Liver (tissue), 9 donors: Measurements from ENCODE around the gene AGPAT2. TPM values are rescaled to one million over a fixed set of nuclear protein-coding genes. Genes with fewer than 3 reads are reported as not detected.

Source experiments
- DNase-seq: peaks from one replicate; pipeline ENCODE4 v3.0.0-alpha.2; 2017; ENCODE audit warnings: low spot score
- H3K27ac ChIP-seq, 2 donors: one replicate each; pipeline ENCODE4 v1.7.0; 2013; ENCODE audit warnings: inconsistent platforms in 2 of 2, low read length in 2 of 2, control low read depth in 1 of 2, low read depth in 1 of 2, mild to moderate bottlenecking in 1 of 2
- H3K27me3 ChIP-seq, 4 donors: one replicate each; pipeline versions ENCODE4 v1.6.1 to v1.7.0; 2013; ENCODE audit warnings: low read length in 3 of 4, inconsistent platforms in 1 of 4, mild to moderate bottlenecking in 1 of 4, moderate library complexity in 1 of 4; ENCODE audit not compliant: control insufficient read depth in 4 of 4, insufficient read depth in 4 of 4
- H3K36me3 ChIP-seq, 4 donors: one replicate each; pipeline versions ENCODE4 v1.6.1 to v1.7.0; 2013; ENCODE audit warnings: low read length in 3 of 4, mild to moderate bottlenecking in 3 of 4, low read depth in 1 of 4, moderate library complexity in 1 of 4; ENCODE audit not compliant: control insufficient read depth in 4 of 4, insufficient read depth in 3 of 4
- H3K4me1 ChIP-seq, 4 donors: one replicate each; pipeline versions ENCODE4 v1.6.1 to v1.7.0; 2013; ENCODE audit warnings: low read length in 3 of 4, mild to moderate bottlenecking in 3 of 4, moderate library complexity in 1 of 4; ENCODE audit not compliant: control insufficient read depth in 4 of 4, insufficient read depth in 4 of 4
- H3K4me3 ChIP-seq, 3 donors: one replicate each; pipeline versions ENCODE4 v1.6.1 to v1.7.0; 2013; ENCODE audit warnings: low read length in 3 of 3, control low read depth in 1 of 3, low read depth in 1 of 3, mild to moderate bottlenecking in 1 of 3
- H3K9ac ChIP-seq, 2 donors: one replicate each; pipeline ENCODE4 v1.7.0; 2013; ENCODE audit warnings: low read length in 2 of 2, mild to moderate bottlenecking in 2 of 2, moderate library complexity in 2 of 2, control low read depth in 1 of 2, low read depth in 1 of 2
- H3K9me3 ChIP-seq, 4 donors: one replicate each; pipeline versions ENCODE4 v1.6.1 to v1.7.0; 2013; ENCODE audit warnings: low read length in 3 of 4; ENCODE audit not compliant: control insufficient read depth in 4 of 4
- CTCF ChIP-seq: fragments of 150-350 bp; IDR thresholded peaks from 2 replicates; pipeline ENCODE4 v1.5.1; 2017; ENCODE audit warnings: improper control_type of control experiment, low read depth, low read length; ENCODE audit not compliant: missing input control
- EGR1 ChIP-seq, 2 donors: IDR thresholded peaks; 2 replicates each; pipeline ENCODE4 v1.6.1; 2016 to 2018; ENCODE audit warnings: antibody characterized with exemption in 2 of 2, low read depth in 2 of 2
- FOXA1 ChIP-seq: IDR thresholded peaks from 2 replicates; pipeline ENCODE4 v1.6.1; 2016; ENCODE audit warnings: antibody characterized with exemption
- HNF4A ChIP-seq, 2 donors: conservative IDR thresholded peaks; 2 replicates each; pipeline ENCODE4 v1.6.1; 2016; ENCODE audit warnings: antibody characterized with exemption in 2 of 2, mild to moderate bottlenecking in 2 of 2
- HNF4G ChIP-seq: IDR thresholded peaks from 2 replicates; pipeline ENCODE4 v1.6.1; 2016; ENCODE audit warnings: antibody characterized with exemption
- JUND ChIP-seq, 2 donors: IDR thresholded peaks; 2 replicates each; pipeline ENCODE4 v1.6.1; 2016; ENCODE audit warnings: antibody characterized with exemption in 2 of 2
- MAX ChIP-seq: IDR thresholded peaks from 2 replicates; pipeline ENCODE4 v1.6.1; 2016; ENCODE audit warnings: antibody characterized with exemption
- NR2F2 ChIP-seq: IDR thresholded peaks from 2 replicates; pipeline ENCODE4 v1.6.1; 2016; ENCODE audit warnings: antibody characterized with exemption
- RAD21 ChIP-seq, 2 donors: IDR thresholded peaks; 2 replicates each; pipeline ENCODE4 v1.6.1; 2016; ENCODE audit warnings: antibody characterized with exemption in 2 of 2, mild to moderate bottlenecking in 2 of 2
- REST ChIP-seq: IDR thresholded peaks from 2 replicates; pipeline ENCODE4 v1.6.1; 2016; ENCODE audit warnings: antibody characterized with exemption, mild to moderate bottlenecking
- SP1 ChIP-seq: IDR thresholded peaks from 2 replicates; pipeline ENCODE4 v1.6.1; 2018; ENCODE audit warnings: antibody characterized with exemption, mild to moderate bottlenecking
- TAF1 ChIP-seq: conservative IDR thresholded peaks from 2 replicates; pipeline ENCODE4 v1.6.1; 2016; ENCODE audit warnings: antibody characterized with exemption, mild to moderate bottlenecking
- YY1 ChIP-seq: IDR thresholded peaks from 2 replicates; pipeline ENCODE4 v1.6.1; 2016; ENCODE audit warnings: antibody characterized with exemption, mild to moderate bottlenecking
- WGBS: extraction: QIAGEN DNeasy Blood & Tissue Kit; methylation state at CpG from one replicate; pipeline ENCODE4 v1.1.7; 2013; 5-methylcytosine and 5-hydroxymethylcytosine counted together
- polyA plus RNA-seq, 2 donors: library from polyadenylated mRNA; stranded (reverse) in 1 of 2; unstranded in 1 of 2; fragments of 200-250 nt in 1 of 2; fragments of >200 nt in 1 of 2; fragmentation: Nextera tagmentation in 1 of 2; extraction: Ambion mirVana in 1 of 2; gene quantifications; one replicate each; pipeline versions ENCODE4 v1.2.1 to v1.2.3, GENCODE V29; 2013 to 2015
- total RNA-seq, 2 donors: library from RNA; depleted of rRNA; stranded (reverse); fragments of >200 nt; gene quantifications; one replicate each; pipeline ENCODE4 v1.2.3, GENCODE V29; 2014
- donor health status: healthy.
- donor health status: healthy.
- donor health status: healthy.
- donor health status: healthy.
- donor health status: healthy.

AGPAT2 gene
- total and polyA plus RNA-seq, 4 donors, result 75.1 to 222 (median 212) TPM

- no peak for TF ChIP-seq REST
- TF ChIP-seq CTCF, result no peak
- TF ChIP-seq TAF1, result no peak
These were observed 35.7 kb upstream of the AGPAT2 start (continued) for GRCh38 chr9:136722969-136723356.

GRCh38 chr9:136722093-136722968, 35.1 kb upstream of the AGPAT2 start:
- Histone ChIP-seq H3K4me1 (peaks cover 0 to 56% (median 29%) of the 10 kb centered on the region in 4 donors), H3K27ac (no peak overlapping the region), H3K27me3 (no peaks in the 10 kb centered on the region), H3K9ac (no peak overlapping the region), H3K9me3 (no peaks in the 10 kb centered on the region), H3K4me3 (no peak overlapping the region), H3K36me3 (peaks cover 15 to 33% (median 23%) of the 10 kb centered on the region in 4 donors)
- TF ChIP-seq SP1 (no peak), FOXA1 (no peak), HNF4A (conservative IDR thresholded peaks at IDR 0.05) (peak; percentile 26 to 30), EGR1 (IDR thresholded peaks at IDR 0.05; ENCODE audit: low read depth in 2 of 2) (no peak)
- DNase-seq, result no peak
- WGBS, result 85% methylated on average over 31 of the region's 31 CpGs

GRCh38 chr9:136721339-136722092, 34.3 kb upstream of the AGPAT2 start:
- TF ChIP-seq YY1, result no peak
- TF ChIP-seq NR2F2, result no peak
- no peak for TF ChIP-seq JUND (IDR thresholded peaks at IDR 0.05)
- TF ChIP-seq HNF4G, result no peak
- TF ChIP-seq MAX, result no peak
- TF ChIP-seq RAD21 (IDR thresholded peaks at IDR 0.05), result no peak
- Histone ChIP-seq H3K4me3 (no peak overlapping the region), H3K9ac (no peak overlapping the region), H3K36me3 (peaks cover 15 to 33% (median 23%) of the 10 kb centered on the region in 4 donors), H3K9me3 (no peaks in the 10 kb centered on the region), H3K27me3 (no peaks in the 10 kb centered on the region), H3K4me1 (peaks cover 0 to 50% (median 24%) of the 10 kb centered on the region in 4 donors), H3K27ac (no peak overlapping the region)
- 79% methylated on average over 30 of the region's 30 CpGs for WGBS
- DNase-seq, result no peak
